ENCODE results near the gene SASS6.

GRCh38 chr1:100177295-100178041 lies 44.7 kb upstream of the SASS6 start:
- TF ChIP-seq CTCF (IDR thresholded peaks at IDR 0.05) (no peak), POLR2A (IDR thresholded peaks at IDR 0.05) (no peak)
